OCI-LY3 (cell line): ENCODE data around the gene HIRIP3.

Experiments used
- EZH2phosphoT487 ChIP-seq: fragments of 200-600 bp; shearing (Covaris generic); IDR thresholded peaks from 2 replicates; pipeline ENCODE4 v1.6.1; 2018; ENCODE audit warnings: antibody characterized with exemption, mixed run types, low read depth
- TF ChIP-seq, protein P1 (sequence below): fragments of 200-600, 300-600 bp; sonication (generic); IDR thresholded peaks from 2 replicates; pipeline ENCODE4 v1.5.1; 2014; ENCODE audit warnings: antibody characterized with exemption, low read length, low read depth

DNA sequence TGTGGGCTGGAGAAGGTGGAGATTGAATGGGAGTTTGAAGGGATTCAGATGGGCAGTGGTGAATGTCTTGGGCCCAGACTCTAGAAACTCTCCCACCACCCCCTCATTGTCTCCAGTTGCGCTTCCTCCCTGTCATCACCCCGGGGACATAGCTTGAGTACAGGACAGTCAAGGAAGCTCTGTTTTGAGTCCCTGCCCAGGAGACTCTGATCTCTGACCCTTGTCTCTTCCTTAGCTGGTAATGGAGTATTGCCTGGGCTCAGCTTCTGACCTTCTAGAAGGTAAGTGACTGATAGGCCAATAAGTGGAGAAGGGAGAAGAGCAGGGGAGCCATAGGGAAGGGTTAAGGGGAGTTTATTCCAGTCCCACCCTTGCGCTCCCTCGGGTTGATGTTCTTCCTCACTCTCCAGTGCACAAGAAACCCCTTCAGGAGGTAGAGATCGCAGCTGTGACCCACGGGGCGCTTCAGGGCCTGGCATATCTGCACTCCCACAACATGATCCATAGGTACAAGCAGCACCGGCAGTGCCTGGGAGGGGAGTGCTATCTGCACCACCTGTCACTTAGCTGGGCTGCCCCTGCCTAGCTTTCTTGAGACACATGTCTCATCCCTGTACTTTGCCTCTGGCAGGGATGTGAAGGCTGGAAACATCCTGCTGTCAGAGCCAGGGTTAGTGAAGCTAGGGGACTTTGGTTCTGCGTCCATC is 16.7 kb downstream of the HIRIP3 start:
- TF ChIP-seq EZH2phosphoT487 = no peak
- TF ChIP-seq, protein P1, sequence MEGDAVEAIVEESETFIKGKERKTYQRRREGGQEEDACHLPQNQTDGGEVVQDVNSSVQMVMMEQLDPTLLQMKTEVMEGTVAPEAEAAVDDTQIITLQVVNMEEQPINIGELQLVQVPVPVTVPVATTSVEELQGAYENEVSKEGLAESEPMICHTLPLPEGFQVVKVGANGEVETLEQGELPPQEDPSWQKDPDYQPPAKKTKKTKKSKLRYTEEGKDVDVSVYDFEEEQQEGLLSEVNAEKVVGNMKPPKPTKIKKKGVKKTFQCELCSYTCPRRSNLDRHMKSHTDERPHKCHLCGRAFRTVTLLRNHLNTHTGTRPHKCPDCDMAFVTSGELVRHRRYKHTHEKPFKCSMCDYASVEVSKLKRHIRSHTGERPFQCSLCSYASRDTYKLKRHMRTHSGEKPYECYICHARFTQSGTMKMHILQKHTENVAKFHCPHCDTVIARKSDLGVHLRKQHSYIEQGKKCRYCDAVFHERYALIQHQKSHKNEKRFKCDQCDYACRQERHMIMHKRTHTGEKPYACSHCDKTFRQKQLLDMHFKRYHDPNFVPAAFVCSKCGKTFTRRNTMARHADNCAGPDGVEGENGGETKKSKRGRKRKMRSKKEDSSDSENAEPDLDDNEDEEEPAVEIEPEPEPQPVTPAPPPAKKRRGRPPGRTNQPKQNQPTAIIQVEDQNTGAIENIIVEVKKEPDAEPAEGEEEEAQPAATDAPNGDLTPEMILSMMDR = no peak
